PC-3 (cell line): Measurements from ENCODE around the gene HSPA12B. TPM values are rescaled to one million over a fixed set of nuclear protein-coding genes. Genes with fewer than 3 reads are reported as not detected.

Experiments used
- ATAC-seq: fragments of 200-7000 bp; cut with Tn5 transposase; 2 replicates; pipeline ENCODE4 v1.9.1; 2020; ENCODE audit warnings: mild to moderate bottlenecking, moderate library complexity
- BruUV-seq: library from RNA; stranded (reverse); fragments of 400-500 nt; replicated peaks from 2 replicates; lab custom pipeline; 2021; lab: Mats Ljungman, UMichigan
- CTCF ChIA-PET: fragments of 300-600 bp; sonication (Branson Sonifier 250); formaldehyde crosslinking; loops from one replicate; lab custom pipeline; 2022; ENCODE audit warnings: antibody characterized with exemption; lab: Charles Lee
- POLR2A ChIA-PET: fragments of 300-600 bp; sonication (Branson Sonifier 250); formaldehyde crosslinking; loops from one replicate; lab custom pipeline; 2022; ENCODE audit warnings: antibody characterized with exemption; ENCODE audit not compliant: unreplicated experiment; lab: Charles Lee
- DNase-seq: peaks from one replicate; pipeline ENCODE4 v3.0.0-alpha.2; 2015
- H2AFZ ChIP-seq: fragments of 300-600 bp; sonication (generic); 2 replicates; pipeline ENCODE4 v1.6.0; 2016; ENCODE audit warnings: antibody characterized with exemption, low read length
- H3F3A ChIP-seq: fragments of 300-600 bp; sonication (generic); one replicate; pipeline ENCODE4 v1.6.0; 2017; ENCODE audit warnings: antibody characterized with exemption, low read length, control low read depth, mild to moderate bottlenecking; ENCODE audit not compliant: unreplicated experiment
- H3K27ac ChIP-seq: fragments of 300-600 bp; sonication (generic); 2 replicates; pipeline ENCODE4 v1.5.1; 2016; ENCODE audit warnings: mild to moderate bottlenecking, low read length
- H3K27me3 ChIP-seq: fragments of 300-600 bp; sonication (generic); 2 replicates; pipeline ENCODE4 v1.6.1; 2016; ENCODE audit warnings: low read length, mixed read lengths
- H3K36me3 ChIP-seq: fragments of 300-600 bp; sonication (generic); 2 replicates; pipeline ENCODE4 v1.6.1; 2016; ENCODE audit warnings: low read depth, mixed run types, low read length, mixed read lengths
- H3K4me1 ChIP-seq: fragments of 300-600 bp; sonication (generic); 2 replicates; pipeline ENCODE4 v1.5.1; 2016; ENCODE audit warnings: low read length; ENCODE audit not compliant: insufficient read depth
- H3K4me2 ChIP-seq: fragments of 300-600 bp; sonication (generic); 2 replicates; pipeline ENCODE4 v1.6.0; 2016; ENCODE audit warnings: low read length
- H3K4me3 ChIP-seq: fragments of 300-600 bp; sonication (generic); 2 replicates; pipeline ENCODE4 v1.5.1; 2016; ENCODE audit warnings: mild to moderate bottlenecking, low read length, mixed read lengths
- H3K79me2 ChIP-seq: fragments of 300-600 bp; sonication (generic); 2 replicates; pipeline ENCODE4 v1.6.1; 2017; ENCODE audit warnings: low read length, mixed read lengths
- H3K9ac ChIP-seq: fragments of 300-600 bp; sonication (generic); 2 replicates; pipeline ENCODE4 v1.6.0; 2016; ENCODE audit warnings: mild to moderate bottlenecking, low read length
- H3K9me2 ChIP-seq: fragments of 300-600 bp; sonication (generic); replicated peaks from 2 replicates; pipeline ENCODE4 v1.6.1; 2016; ENCODE audit warnings: mixed run types, low read length, mixed read lengths
- H3K9me3 ChIP-seq: fragments of 300-600 bp; sonication (generic); 2 replicates; pipeline ENCODE4 v1.6.1; 2016; ENCODE audit warnings: low read length, mixed read lengths
- H4K20me1 ChIP-seq: fragments of 300-600 bp; sonication (generic); 2 replicates; pipeline ENCODE4 v1.6.1; 2016; ENCODE audit warnings: low read length, mixed read lengths
- CTCF ChIP-seq: fragments of 300-600 bp; sonication (generic); conservative IDR thresholded peaks from 2 replicates; pipeline ENCODE4 v1.5.1; 2017; ENCODE audit warnings: antibody characterized with exemption, low read depth, mild to moderate bottlenecking, low read length
- EZH2 ChIP-seq: fragments of 300-600 bp; sonication (generic); IDR thresholded peaks from one replicate; pipeline ENCODE4 v1.6.1; 2017; ENCODE audit warnings: antibody characterized with exemption, mild to moderate bottlenecking, low read length; ENCODE audit not compliant: unreplicated experiment
- EZH2phosphoT487 ChIP-seq: fragments of 300-600 bp; sonication (generic); IDR thresholded peaks from 2 replicates; pipeline ENCODE4 v1.6.1; 2018; ENCODE audit warnings: mild to moderate bottlenecking, antibody characterized with exemption, low read length, borderline replicate concordance
- intact Hi-C: fragments of 100-400 bp; cut with micrococcal nuclease; formaldehyde crosslinking; loops from 2 replicates; pipeline ENCODE4 v1.9.0; 2023
- total RNA-seq: library from RNA; depleted of rRNA; stranded (reverse); fragments of >200 nt; gene quantifications from 2 replicates; pipeline ENCODE4 v1.2.3, GENCODE V29; 2014

HSPA12B gene
- total RNA-seq, 1 experiment from 2014 or later = not detected

- Histone ChIP-seq H3K79me2 (no peaks in the 10 kb centered on the region), H2AFZ (no peak overlapping the region), H3K27me3 (no peaks in the 10 kb centered on the region), H4K20me1 (no peaks in the 10 kb centered on the region), H3F3A (no peaks in the 10 kb centered on the region), H3K27ac (no peak overlapping the region), H3K9me3 (no peaks in the 10 kb centered on the region), H3K9me2 (no peaks in the 10 kb centered on the region), H3K36me3 (no peaks in the 10 kb centered on the region), H3K4me2 (no peak overlapping the region), H3K4me1 (no peaks in the 10 kb centered on the region), H3K4me3 (no peak overlapping the region), H3K9ac (no peak overlapping the region)
- DNase-seq = no peak
- no peak for ATAC-seq
- intact Hi-C loops = no loop called here
- no peak for TF ChIP-seq CTCF
- no peak for TF ChIP-seq EZH2phosphoT487
- CTCF ChIA-PET = no interaction called here
- POLR2A ChIA-PET = no interaction called here
- no TSS peak for BruUV-seq
Observed at GRCh38 chr20:3744037-3744436, 11.6 kb downstream of the HSPA12B start.

GRCh38 chr20:3744806-3745685, 12.6 kb downstream of the HSPA12B start:
- intact Hi-C loops = no loop called here
- Histone ChIP-seq H3K4me2 (no peak overlapping the region), H3K36me3 (no peaks in the 10 kb centered on the region), H3K27ac (no peak overlapping the region), H3F3A (no peaks in the 10 kb centered on the region), H3K9me3 (no peaks in the 10 kb centered on the region), H3K4me1 (no peaks in the 10 kb centered on the region), H3K9me2 (no peaks in the 10 kb centered on the region), H3K4me3 (no peak overlapping the region), H3K27me3 (no peaks in the 10 kb centered on the region), H3K79me2 (no peaks in the 10 kb centered on the region), H2AFZ (no peak overlapping the region), H4K20me1 (no peaks in the 10 kb centered on the region), H3K9ac (no peak overlapping the region)
- no TSS peak for BruUV-seq
- ChIA-PET POLR2A (interaction anchor here (0.6 kb wide), 1 partner anchor 89 kb away, joined by 4 read pairs; no protein-coding TSS in a partner anchor), CTCF (no interaction called here)
- ATAC-seq (no peak), DNase-seq (peak; percentile 15)
- TF ChIP-seq CTCF (no peak), EZH2phosphoT487 (no peak), EZH2 (no peak)

- no peak for ATAC-seq
Observed at GRCh38 chr20:3745686-3746173, 13.2 kb downstream of the HSPA12B start.

More at GRCh38 chr20:3745686-3746173, 13.2 kb downstream of the HSPA12B start:
- H3K27me3 ChIP-seq = no peaks in the 10 kb centered on the region
- no peak for TF ChIP-seq EZH2
- H4K20me1 ChIP-seq = no peaks in the 10 kb centered on the region
- H3K79me2 ChIP-seq = no peaks in the 10 kb centered on the region
- ChIA-PET POLR2A (no interaction called here), CTCF (no interaction called here)
- no peak overlapping the region for H3K4me3 ChIP-seq
- H3K9me2 ChIP-seq = no peaks in the 10 kb centered on the region
- peaks cover under 1% of the 10 kb centered on the region; the same call in 1 of the 2 replicates for H3K36me3 ChIP-seq
- H3K9ac ChIP-seq = no peak overlapping the region
- H3K9me3 ChIP-seq = no peaks in the 10 kb centered on the region
- no peaks in the 10 kb centered on the region for H3F3A ChIP-seq
- intact Hi-C loops = no loop called here
- H3K4me2 ChIP-seq = no peak overlapping the region
- no peak for DNase-seq
- H2AFZ ChIP-seq = no peak overlapping the region
- no TSS peak for BruUV-seq
- no peak overlapping the region for H3K27ac ChIP-seq
- H3K4me1 ChIP-seq = no peaks in the 10 kb centered on the region
